ENCODE measurements around the gene TCF7L2.

DNA sequence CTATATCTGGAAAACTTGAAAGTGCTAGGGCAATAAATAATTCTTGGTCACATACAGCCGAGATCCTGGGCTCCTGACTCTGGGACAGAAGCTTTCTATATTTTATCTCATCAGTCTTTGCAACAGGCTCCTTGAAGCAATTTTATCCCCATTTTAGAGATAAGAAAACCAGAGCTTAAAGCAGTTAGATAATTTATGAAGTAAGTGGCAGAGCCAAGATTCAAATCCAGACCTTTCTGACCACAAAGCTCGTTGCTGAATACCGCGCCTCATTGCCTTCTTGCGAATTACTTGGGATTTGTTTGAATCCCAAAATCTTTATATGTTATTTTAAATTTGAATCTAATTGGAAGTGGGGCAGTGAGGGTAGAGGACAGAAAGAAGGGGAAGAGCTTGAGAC, 106.0 kb downstream of the TCF7L2 start:
- TF ChIP-seq, protein P1, sequence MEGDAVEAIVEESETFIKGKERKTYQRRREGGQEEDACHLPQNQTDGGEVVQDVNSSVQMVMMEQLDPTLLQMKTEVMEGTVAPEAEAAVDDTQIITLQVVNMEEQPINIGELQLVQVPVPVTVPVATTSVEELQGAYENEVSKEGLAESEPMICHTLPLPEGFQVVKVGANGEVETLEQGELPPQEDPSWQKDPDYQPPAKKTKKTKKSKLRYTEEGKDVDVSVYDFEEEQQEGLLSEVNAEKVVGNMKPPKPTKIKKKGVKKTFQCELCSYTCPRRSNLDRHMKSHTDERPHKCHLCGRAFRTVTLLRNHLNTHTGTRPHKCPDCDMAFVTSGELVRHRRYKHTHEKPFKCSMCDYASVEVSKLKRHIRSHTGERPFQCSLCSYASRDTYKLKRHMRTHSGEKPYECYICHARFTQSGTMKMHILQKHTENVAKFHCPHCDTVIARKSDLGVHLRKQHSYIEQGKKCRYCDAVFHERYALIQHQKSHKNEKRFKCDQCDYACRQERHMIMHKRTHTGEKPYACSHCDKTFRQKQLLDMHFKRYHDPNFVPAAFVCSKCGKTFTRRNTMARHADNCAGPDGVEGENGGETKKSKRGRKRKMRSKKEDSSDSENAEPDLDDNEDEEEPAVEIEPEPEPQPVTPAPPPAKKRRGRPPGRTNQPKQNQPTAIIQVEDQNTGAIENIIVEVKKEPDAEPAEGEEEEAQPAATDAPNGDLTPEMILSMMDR (IDR thresholded peaks at IDR 0.05), result no peak
- no peak for TF ChIP-seq POLR2A (IDR thresholded peaks at IDR 0.05)
